Activated B cell treated with CpG ODN at 0.5 μM for 24 hours (primary cell): ENCODE data around the gene CDH9. TPM values are rescaled to one million over a fixed set of nuclear protein-coding genes. Genes with fewer than 3 reads are reported as not detected.

Source experiments
- ATAC-seq: fragments of 200-7000 bp; cut with Tn5 transposase; one replicate; pipeline ENCODE4 v1.10.0; 2021; ENCODE audit warnings: low read depth, mild to moderate bottlenecking, moderate library complexity
- CTCF ChIA-PET: fragments of 350-600 bp; sonication (Branson Sonifier 250); formaldehyde crosslinking; loops from one replicate; lab custom pipeline; 2021; ENCODE audit warnings: antibody characterized with exemption; lab: Charles Lee
- POLR2A ChIA-PET: fragments of 350-600 bp; sonication (Branson Sonifier 250); formaldehyde crosslinking; loops from one replicate; lab custom pipeline; 2021; ENCODE audit warnings: antibody characterized with exemption; lab: Charles Lee
- DNase-seq: peaks from one replicate; pipeline ENCODE4 v3.0.0; 2022
- H3K27ac Mint-ChIP-seq: one replicate; pipeline ENCODE4 v1.8.0; 2020; ENCODE audit warnings: mixed read lengths
- H3K27me3 Mint-ChIP-seq: one replicate; pipeline ENCODE4 v1.8.0; 2021; ENCODE audit warnings: mixed read lengths
- H3K36me3 Mint-ChIP-seq: one replicate; pipeline ENCODE4 v1.8.0; 2021; ENCODE audit warnings: low read depth, mixed read lengths
- H3K4me1 Mint-ChIP-seq: one replicate; pipeline ENCODE4 v1.8.0; 2021; ENCODE audit warnings: mixed read lengths
- H3K4me3 Mint-ChIP-seq: one replicate; pipeline ENCODE4 v1.8.0; 2020; ENCODE audit warnings: mild to moderate bottlenecking, mixed read lengths
- H3K9me3 Mint-ChIP-seq: one replicate; pipeline ENCODE4 v1.8.0; 2020; ENCODE audit warnings: mixed read lengths
- intact Hi-C: fragments of 100-400 bp; cut with micrococcal nuclease; formaldehyde crosslinking; loops from one replicate; pipeline ENCODE4 v1.15.1; 2024
- total RNA-seq: library from RNA; stranded (reverse); gene quantifications from 2 replicates; pipeline ENCODE4 v1.2.3, GENCODE V29; 2022
- TF ChIP-seq, protein P1 (sequence below): fragments of 200-600 bp; IDR thresholded peaks from one replicate; pipeline ENCODE4 v1.8.0; 2022; ENCODE audit warnings: antibody characterized with exemption, mild to moderate bottlenecking

Gene CDH9
- total RNA-seq, 1 donor from 2014 or later, result not detected

DNA sequence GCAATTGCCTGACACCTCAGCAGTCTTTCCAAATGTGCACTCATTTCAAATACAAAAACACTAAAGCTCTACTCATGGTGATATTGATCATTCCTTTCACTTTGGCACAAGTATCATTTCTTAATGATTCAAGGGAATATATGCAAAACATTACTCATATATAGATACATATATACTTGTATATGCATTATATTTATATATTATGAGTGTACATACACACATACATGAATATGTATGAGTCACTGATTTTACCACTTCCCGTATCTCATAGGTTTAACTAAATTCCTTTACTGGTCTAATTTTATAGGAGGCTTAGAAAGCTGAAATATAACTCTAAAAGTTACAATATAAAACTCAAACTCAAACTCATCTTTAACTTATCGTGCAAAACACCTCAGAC is 156.5 kb downstream of the CDH9 start:
- Mint-ChIP-seq H3K36me3 (no peaks in the 10 kb centered on the region), H3K27me3 (no peaks in the 10 kb centered on the region), H3K9me3 (peaks cover 13% of the 10 kb centered on the region), H3K4me1 (no peaks in the 10 kb centered on the region), H3K4me3 (no peak overlapping the region), H3K27ac (no peak overlapping the region)
- DNase-seq, result no peak
- ATAC-seq, result no peak
- CTCF ChIA-PET, result no interaction called here
- intact Hi-C loops, result no loop called here
- TF ChIP-seq, protein P1, sequence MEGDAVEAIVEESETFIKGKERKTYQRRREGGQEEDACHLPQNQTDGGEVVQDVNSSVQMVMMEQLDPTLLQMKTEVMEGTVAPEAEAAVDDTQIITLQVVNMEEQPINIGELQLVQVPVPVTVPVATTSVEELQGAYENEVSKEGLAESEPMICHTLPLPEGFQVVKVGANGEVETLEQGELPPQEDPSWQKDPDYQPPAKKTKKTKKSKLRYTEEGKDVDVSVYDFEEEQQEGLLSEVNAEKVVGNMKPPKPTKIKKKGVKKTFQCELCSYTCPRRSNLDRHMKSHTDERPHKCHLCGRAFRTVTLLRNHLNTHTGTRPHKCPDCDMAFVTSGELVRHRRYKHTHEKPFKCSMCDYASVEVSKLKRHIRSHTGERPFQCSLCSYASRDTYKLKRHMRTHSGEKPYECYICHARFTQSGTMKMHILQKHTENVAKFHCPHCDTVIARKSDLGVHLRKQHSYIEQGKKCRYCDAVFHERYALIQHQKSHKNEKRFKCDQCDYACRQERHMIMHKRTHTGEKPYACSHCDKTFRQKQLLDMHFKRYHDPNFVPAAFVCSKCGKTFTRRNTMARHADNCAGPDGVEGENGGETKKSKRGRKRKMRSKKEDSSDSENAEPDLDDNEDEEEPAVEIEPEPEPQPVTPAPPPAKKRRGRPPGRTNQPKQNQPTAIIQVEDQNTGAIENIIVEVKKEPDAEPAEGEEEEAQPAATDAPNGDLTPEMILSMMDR, result no peak
- POLR2A ChIA-PET, result no interaction called here

DNA sequence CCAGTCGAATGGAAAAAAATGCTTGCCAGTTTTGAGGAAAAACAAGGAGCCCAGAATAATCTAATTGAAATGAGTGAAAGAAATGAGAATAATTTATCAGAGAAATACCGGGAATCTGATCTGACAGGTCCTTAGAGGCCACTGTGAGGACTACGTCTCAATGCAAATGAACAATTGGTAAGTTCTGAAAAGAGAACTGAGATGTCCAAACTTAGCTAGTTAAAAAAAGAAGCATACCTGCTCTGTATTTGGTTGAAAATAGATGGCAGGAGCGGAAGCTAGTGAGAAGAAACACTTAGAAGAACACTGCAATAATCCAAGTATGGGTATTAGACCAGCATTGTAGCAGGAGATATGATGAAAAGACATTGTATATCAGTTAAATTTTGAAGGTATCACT is 161.2 kb downstream of the CDH9 start:
- ATAC-seq (no peak), DNase-seq (no peak)
- TF ChIP-seq, protein P1, result no peak
- intact Hi-C loops, result no loop called here
- ChIA-PET POLR2A (no interaction called here), CTCF (no interaction called here)
- H3K4me3 Mint-ChIP-seq, result no peak overlapping the region
- H3K36me3 Mint-ChIP-seq, result no peaks in the 10 kb centered on the region
- H3K9me3 Mint-ChIP-seq, result peaks cover 6% of the 10 kb centered on the region
- no peaks in the 10 kb centered on the region for H3K27me3 Mint-ChIP-seq
- no peaks in the 10 kb centered on the region for H3K4me1 Mint-ChIP-seq
- no peak overlapping the region for H3K27ac Mint-ChIP-seq

DNA sequence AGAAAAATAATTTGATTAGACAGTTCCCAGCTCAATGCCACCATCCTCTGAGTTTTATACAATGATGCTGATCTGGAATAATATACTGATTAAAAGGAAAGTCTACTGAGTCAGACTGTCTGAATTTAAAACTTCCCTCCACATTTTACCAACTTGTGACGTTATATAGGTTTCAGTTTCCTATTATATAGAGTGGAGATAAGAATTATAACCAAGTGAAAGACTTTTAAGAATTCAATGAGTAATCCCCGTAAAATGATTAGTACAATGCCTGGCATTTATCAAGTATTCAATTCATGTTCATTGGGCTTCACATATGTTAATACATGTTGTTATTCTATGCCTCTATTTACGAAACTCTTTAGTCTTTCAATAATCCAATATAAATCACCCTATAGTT is 166.0 kb downstream of the CDH9 start:
- Mint-ChIP-seq H3K4me1 (no peaks in the 10 kb centered on the region), H3K4me3 (no peak overlapping the region), H3K27ac (no peak overlapping the region), H3K9me3 (no peaks in the 10 kb centered on the region), H3K36me3 (no peaks in the 10 kb centered on the region), H3K27me3 (no peaks in the 10 kb centered on the region)
- ChIA-PET CTCF (no interaction called here), POLR2A (no interaction called here)
- no peak for DNase-seq
- intact Hi-C loops, result no loop called here
- TF ChIP-seq, protein P1, result no peak
- ATAC-seq, result no peak

DNA sequence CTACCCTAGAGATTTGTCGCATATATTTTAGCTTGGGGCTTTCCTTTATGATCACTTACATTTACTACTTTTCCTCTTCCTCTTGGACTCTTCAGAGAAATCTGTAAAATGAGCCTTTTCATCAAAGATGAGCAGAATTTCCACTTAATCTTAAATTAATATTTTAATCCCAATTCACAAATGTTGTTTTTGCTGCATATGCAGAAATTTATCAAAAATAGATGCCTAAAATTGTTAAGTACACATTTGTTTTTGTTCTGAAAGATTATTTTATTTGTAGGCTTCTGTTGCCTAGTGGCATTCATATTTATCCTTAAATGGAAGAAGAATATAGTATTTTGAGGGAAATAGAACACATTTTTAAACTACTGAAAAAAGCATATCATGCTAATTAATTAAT is 168.6 kb downstream of the CDH9 start:
- POLR2A ChIA-PET, result no interaction called here
- no peak for DNase-seq

DNA sequence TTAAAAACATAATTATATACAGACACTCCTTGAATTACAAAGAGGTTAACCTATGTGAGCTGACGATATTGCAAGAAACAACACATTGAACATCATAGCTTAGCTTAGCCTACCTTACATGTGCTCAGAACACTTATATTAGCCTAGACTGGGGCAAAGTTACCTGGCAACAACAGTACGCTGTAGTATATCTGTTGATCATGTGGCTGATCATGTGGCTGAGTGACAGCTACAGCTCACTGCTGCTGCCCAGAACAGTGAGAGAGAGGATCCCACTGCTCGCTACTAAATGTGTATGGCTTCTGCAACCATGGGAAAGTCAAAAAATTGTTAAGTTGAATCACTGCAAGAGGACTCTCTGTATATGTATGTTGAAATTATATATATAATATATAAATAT is 169.9 kb downstream of the CDH9 start:
- TF ChIP-seq, protein P1, result no peak
- intact Hi-C loops, result no loop called here
- Mint-ChIP-seq H3K27me3 (no peaks in the 10 kb centered on the region), H3K4me1 (no peaks in the 10 kb centered on the region), H3K9me3 (no peaks in the 10 kb centered on the region), H3K36me3 (no peaks in the 10 kb centered on the region), H3K4me3 (no peak overlapping the region), H3K27ac (no peak overlapping the region)
- ATAC-seq, result no peak
- POLR2A ChIA-PET, result no interaction called here
- DNase-seq, result no peak
- CTCF ChIA-PET, result no interaction called here

More for the DNA sequence above, 168.6 kb downstream of the CDH9 start:
- no peaks in the 10 kb centered on the region for H3K9me3 Mint-ChIP-seq
- H3K36me3 Mint-ChIP-seq, result no peaks in the 10 kb centered on the region
- CTCF ChIA-PET, result no interaction called here
- TF ChIP-seq, protein P1, result no peak
- no peak for ATAC-seq
- no peaks in the 10 kb centered on the region for H3K4me1 Mint-ChIP-seq
- intact Hi-C loops, result no loop called here
- no peak overlapping the region for H3K27ac Mint-ChIP-seq
- no peaks in the 10 kb centered on the region for H3K27me3 Mint-ChIP-seq
- H3K4me3 Mint-ChIP-seq, result no peak overlapping the region
